Tibial artery (tissue), 4 donors: Measurements from ENCODE around the gene RUNX2.

Source experiments
- DNase-seq, 2 donors: peaks; one replicate each; pipeline ENCODE4 v3.0.0-alpha.2; 2019
- H3K27ac ChIP-seq, 2 donors: fragments of 200-600 bp; sonication (generic) in 1 of 2; 1 replicate in 1 of 2; 2 replicates in 1 of 2; pipeline ENCODE4 v1.5.1; 2018 to 2019; ENCODE audit warnings: mild to moderate bottlenecking in 1 of 2
- H3K27me3 ChIP-seq, 2 donors: fragments of 200-600 bp; sonication (generic) in 1 of 2; one replicate each; pipeline versions ENCODE4 v1.5.1 to v1.6.0; 2016 to 2019
- H3K36me3 ChIP-seq, 3 donors: fragments of 200-600 bp; sonication (generic) in 2 of 3; one replicate each; pipeline ENCODE4 v1.5.1; 2016 to 2019; ENCODE audit warnings: mild to moderate bottlenecking in 2 of 3
- H3K4me1 ChIP-seq, 4 donors: fragments of 200-600 bp; sonication (generic) in 2 of 4; 1 replicate in 3 of 4; 2 replicates in 1 of 4; pipeline ENCODE4 v1.5.1; 2016 to 2019
- H3K4me3 ChIP-seq, 2 donors: fragments of 200-600 bp; sonication (generic) in 1 of 2; 1 replicate in 1 of 2; 2 replicates in 1 of 2; pipeline ENCODE4 v1.5.1; 2018 to 2019; ENCODE audit warnings: mild to moderate bottlenecking in 2 of 2
- H3K9me3 ChIP-seq, 3 donors: fragments of 200-600 bp; sonication (generic) in 1 of 3; one replicate each; pipeline ENCODE4 v1.5.1; 2016 to 2019
- intact Hi-C: fragments of 100-400 bp; cut with DNase I; formaldehyde crosslinking; loops from one replicate; pipeline ENCODE4 v1.15.0; 2023; ENCODE audit warnings: low total_unique reads
- TF ChIP-seq, protein P1 (sequence below), 2 experiments: fragments of 200-600 bp in 1 of 2; fragments of 450-650 bp in 1 of 2; IDR thresholded peaks; one replicate each; pipeline ENCODE4 v1.5.1; 2017 to 2019; ENCODE audit warnings: antibody characterized with exemption in 2 of 2, mild to moderate bottlenecking in 1 of 2, moderate library complexity in 1 of 2

The RUNX2 gene

DNA sequence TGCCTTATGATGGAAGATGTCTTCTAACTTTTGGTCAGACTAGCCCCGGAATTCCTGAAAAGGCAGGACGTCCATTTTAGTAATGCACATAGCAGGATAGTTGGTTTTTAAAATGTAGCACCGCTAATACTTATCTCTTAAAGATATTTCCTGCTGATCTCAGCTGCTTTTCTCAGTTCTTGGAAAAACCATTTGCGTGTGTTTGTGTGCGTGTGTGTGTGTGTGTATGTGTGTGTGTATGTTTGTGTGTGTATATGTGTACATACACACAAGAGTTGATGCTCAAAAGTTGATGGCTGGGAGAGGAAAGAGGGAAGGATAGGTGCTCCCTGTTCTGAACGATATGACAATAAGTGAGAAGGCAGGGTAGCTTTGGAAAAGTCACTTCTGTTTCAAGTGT lies 111.3 kb downstream of the RUNX2 start:
- intact Hi-C loops: no loop called here
- Histone ChIP-seq H3K4me1 (peaks cover 0 to 17% (median 7%) of the 10 kb centered on the region in 4 donors), H3K9me3 (no peaks in the 10 kb centered on the region), H3K27ac (no peak overlapping the region), H3K27me3 (peaks cover 0 to 3% of the 10 kb centered on the region in 2 donors), H3K36me3 (no peaks in the 10 kb centered on the region), H3K4me3 (no peak overlapping the region)
- TF ChIP-seq, protein P1, sequence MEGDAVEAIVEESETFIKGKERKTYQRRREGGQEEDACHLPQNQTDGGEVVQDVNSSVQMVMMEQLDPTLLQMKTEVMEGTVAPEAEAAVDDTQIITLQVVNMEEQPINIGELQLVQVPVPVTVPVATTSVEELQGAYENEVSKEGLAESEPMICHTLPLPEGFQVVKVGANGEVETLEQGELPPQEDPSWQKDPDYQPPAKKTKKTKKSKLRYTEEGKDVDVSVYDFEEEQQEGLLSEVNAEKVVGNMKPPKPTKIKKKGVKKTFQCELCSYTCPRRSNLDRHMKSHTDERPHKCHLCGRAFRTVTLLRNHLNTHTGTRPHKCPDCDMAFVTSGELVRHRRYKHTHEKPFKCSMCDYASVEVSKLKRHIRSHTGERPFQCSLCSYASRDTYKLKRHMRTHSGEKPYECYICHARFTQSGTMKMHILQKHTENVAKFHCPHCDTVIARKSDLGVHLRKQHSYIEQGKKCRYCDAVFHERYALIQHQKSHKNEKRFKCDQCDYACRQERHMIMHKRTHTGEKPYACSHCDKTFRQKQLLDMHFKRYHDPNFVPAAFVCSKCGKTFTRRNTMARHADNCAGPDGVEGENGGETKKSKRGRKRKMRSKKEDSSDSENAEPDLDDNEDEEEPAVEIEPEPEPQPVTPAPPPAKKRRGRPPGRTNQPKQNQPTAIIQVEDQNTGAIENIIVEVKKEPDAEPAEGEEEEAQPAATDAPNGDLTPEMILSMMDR (IDR thresholded peaks at IDR 0.05): no peak
- DNase-seq: no peak

DNA sequence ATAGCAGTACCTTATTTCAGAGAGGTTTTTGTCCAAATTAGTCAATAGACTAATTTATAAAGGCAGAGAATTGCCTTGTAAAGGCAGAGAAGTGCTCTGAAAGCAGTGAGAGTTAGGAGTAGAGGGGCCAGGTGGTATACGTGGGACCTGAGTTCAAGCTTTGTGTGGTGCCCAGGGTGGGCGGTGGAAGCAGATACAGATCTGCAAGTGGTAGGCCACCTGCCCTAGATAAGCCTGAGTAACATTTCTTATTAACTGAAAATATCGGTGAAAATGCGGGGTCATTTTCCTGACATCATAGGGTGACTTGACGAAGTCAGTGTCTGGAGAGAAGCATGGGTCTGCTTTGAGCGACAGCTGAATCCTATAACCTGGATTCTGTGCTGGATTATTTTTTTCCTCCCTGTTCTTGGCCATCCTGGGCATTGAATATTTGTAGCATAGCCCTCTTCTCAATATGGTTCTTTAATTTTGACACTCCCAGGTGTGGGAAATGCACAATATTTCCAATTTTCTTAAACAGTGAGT lies 111.8 kb downstream of the RUNX2 start:
- Histone ChIP-seq H3K27ac (no peak overlapping the region), H3K27me3 (peaks cover 0 to 3% of the 10 kb centered on the region in 2 donors), H3K4me3 (no peak overlapping the region), H3K9me3 (no peaks in the 10 kb centered on the region), H3K4me1 (peaks cover 0 to 21% (median 10%) of the 10 kb centered on the region in 4 donors), H3K36me3 (no peaks in the 10 kb centered on the region)
- intact Hi-C loops: no loop called here
- TF ChIP-seq, protein P1 (IDR thresholded peaks at IDR 0.05): no peak
- no peak for DNase-seq

DNA sequence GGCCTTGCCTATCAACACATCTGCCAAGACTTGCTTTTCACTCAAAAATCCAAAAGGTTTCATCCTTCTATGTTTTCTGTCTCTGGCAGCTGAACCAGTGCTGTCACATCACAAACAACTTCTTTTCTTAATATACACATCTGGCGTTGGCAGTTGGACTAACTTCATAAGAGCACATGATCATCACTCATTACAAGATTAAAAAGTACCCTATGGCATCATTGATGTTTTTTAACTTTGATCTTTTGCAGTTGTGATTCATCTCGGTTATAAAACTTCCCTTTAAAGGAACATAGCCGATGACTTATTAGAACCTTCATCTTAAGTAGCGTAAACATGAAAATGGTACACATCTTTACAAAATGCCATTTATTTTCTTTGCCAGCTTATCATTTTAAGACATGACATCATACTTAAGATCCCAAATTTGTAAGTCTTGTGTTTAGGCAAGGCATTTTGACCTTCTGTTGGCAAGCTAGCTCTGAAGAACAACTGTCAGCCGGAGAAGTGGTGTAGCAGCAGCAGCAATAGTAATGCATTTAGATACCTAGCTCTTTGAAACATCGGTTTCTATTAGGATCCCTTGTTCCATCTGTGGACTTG lies 113.8 kb downstream of the RUNX2 start:
- H3K4me3 ChIP-seq: no peak overlapping the region
- no peaks in the 10 kb centered on the region for H3K9me3 ChIP-seq
- peaks cover 0 to 33% (median 24%) of the 10 kb centered on the region in 4 donors for H3K4me1 ChIP-seq
- H3K27ac ChIP-seq: no peak overlapping the region
- no peaks in the 10 kb centered on the region for H3K36me3 ChIP-seq
- H3K27me3 ChIP-seq: no peaks in the 10 kb centered on the region
- intact Hi-C loops: no loop called here
- no peak for DNase-seq
- TF ChIP-seq, protein P1 (IDR thresholded peaks at IDR 0.05): no peak

DNA sequence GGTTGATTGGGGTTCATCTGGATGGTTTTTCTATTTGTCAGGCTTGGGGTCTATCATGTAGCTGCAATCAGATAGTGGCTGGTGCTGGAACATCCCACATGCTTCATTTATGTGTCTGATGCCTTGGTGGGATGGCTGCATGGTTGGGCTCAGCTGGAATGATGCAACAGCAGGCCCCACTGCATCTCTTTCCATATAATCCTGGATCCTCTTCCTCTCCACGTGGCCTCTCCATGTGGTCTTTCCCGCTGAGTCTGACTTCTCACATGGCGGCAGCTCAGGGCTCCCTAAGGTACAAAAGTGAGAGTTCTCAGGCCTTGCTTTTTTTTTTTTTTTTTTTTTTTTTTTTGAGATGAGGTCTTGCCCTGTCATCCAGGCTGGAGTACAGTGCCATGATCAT lies 114.6 kb downstream of the RUNX2 start:
- no peak for DNase-seq
- H3K27ac ChIP-seq: no peak overlapping the region
- H3K9me3 ChIP-seq: no peaks in the 10 kb centered on the region
- H3K27me3 ChIP-seq: no peaks in the 10 kb centered on the region
- TF ChIP-seq, protein P1 (IDR thresholded peaks at IDR 0.05): no peak
- intact Hi-C loops: no loop called here
- H3K36me3 ChIP-seq: no peaks in the 10 kb centered on the region
- peaks cover 0 to 28% (median 20%) of the 10 kb centered on the region in 4 donors for H3K4me1 ChIP-seq
- H3K4me3 ChIP-seq: no peak overlapping the region

DNA sequence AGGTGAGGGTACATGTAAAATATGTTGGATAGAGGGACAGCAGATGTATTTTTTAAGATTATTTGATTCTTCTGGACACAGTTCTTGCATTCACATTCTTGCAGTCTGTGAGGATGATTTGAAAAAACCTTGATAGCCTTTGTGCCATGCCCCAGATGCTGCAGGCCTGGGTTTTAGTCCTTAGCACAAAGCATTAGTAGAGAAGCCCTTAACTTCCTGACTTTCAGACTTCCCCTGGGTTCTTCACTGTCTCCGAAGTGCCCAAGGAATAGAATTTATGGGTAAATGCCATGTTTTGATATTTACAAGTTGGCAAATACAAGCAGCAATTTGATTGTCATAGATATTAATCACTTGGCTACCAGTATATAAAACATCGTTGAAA lies 117.2 kb downstream of the RUNX2 start:
- TF ChIP-seq, protein P1 (IDR thresholded peaks at IDR 0.05): no peak
- intact Hi-C loops: no loop called here
- Histone ChIP-seq H3K4me1 (peaks cover 0 to 27% (median 20%) of the 10 kb centered on the region in 4 donors), H3K9me3 (no peaks in the 10 kb centered on the region), H3K27ac (peak overlapping the region; percentile 63 to 72), H3K36me3 (no peaks in the 10 kb centered on the region), H3K4me3 (no peak overlapping the region), H3K27me3 (no peaks in the 10 kb centered on the region)
- no peak for DNase-seq
